ENCODE results near the gene VPREB3.

- TF ChIP-seq POLR2A (IDR thresholded peaks at IDR 0.05; ENCODE audit: low read length) (no peak), GATA1 (IDR thresholded peaks at IDR 0.05; ENCODE audit: low read depth, low read length) (no peak)
Measured at GRCh38 chr22:23753385-23753784, 840 bp downstream of the VPREB3 start.
